ENCODE measurements around the gene SAMD11.

GRCh38 chr1:958823-959730 is 35.4 kb downstream of the SAMD11 start, which contains the start of gene NOC2L:
- TF ChIP-seq CTCF (IDR thresholded peaks at IDR 0.05) = no peak
- no peak for TF ChIP-seq POLR2A (IDR thresholded peaks at IDR 0.05)

All from prostate gland (tissue), 2 donors.